GM19463 (cell line): Measurements from ENCODE around the gene ARHGAP12.
"Not testable (repeated sequence)": the region's sequence is repeated elsewhere in the genome, so short reads cannot be mapped to it uniquely, and the experiment has no call there.

ENCODE experiments used
- ATAC-seq: cut with Tn5 transposase; IDR thresholded peaks from one replicate; pipeline ENCODE4 v1.9.1; 2021; ENCODE audit warnings: mild to moderate bottlenecking, moderate library complexity; ENCODE audit not compliant: unreplicated experiment

Gene ARHGAP12

DNA sequence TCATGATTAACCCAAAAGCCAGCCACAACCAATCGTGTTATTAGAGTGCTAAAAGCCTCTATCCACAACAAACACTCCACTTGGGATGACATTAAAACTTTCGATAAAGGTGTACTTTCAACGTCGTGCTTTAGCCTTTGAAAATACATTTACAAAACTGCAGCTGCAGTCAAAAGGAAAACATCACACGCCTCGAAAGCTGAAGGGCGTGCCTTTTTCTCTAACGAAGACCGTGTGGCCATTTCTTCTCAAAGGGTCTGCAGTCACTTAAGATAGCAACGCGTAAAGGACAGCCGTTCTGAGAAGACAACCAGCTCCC, 1.1 kb downstream of the ARHGAP12 start:
- ATAC-seq: no peak

DNA sequence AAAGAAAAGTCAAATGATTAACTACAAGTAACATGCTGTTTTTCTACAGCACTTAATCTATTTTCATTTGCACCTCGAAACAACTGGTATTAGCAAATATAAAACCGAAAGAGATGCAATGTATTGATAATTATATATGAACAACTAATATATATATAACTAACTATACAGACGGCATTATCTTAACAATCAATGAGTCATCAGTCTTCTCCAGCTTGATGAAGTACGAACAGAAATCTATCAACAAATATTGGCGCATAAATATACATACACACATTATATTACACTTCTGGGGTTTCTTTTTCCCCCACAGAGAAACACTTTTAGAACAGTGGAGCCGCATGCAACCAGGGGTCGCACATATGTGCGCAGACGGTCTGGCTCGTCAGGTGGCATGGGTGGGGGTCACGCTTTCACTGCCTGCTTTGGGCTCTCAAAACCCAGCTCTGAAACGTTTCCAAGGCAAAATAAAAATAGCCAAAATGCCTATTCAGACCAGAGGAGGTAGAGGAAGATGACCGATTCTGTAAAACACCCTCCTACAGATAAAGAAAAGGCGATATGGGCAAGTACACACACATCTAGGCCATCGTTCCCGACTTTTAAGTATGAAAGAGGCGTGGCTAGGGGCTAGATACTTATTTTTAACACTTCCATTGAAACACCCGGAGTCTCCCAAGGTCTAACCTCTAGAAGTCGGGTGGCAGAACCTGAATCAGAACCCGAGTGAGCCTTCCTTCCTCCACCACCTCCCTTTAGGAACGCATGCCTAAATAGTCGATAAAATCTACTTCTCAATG, 1.7 kb downstream of the ARHGAP12 start:
- ATAC-seq: no peak

DNA sequence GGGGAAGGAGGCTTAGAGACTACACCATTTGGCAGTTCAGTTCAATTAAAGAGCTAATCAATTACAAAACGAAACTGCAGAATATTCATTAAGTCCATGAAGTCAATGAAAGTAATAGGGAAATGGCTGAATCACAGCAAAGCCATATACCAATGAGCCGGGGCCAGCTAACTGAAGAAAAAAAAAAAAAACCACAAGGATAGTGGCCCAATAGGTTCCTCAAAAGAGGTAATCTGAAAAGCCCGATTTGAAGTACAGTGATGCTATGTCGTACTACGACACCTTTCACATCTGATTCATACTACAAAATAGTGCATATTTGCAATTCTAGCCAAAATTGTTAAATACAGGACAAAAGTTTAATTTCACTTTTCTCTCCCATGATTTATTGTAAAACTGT, 2.5 kb downstream of the ARHGAP12 start:
- ATAC-seq: no peak

GRCh38 chr10:31924833-31925232, 3.8 kb downstream of the ARHGAP12 start:
- no peak for ATAC-seq

DNA sequence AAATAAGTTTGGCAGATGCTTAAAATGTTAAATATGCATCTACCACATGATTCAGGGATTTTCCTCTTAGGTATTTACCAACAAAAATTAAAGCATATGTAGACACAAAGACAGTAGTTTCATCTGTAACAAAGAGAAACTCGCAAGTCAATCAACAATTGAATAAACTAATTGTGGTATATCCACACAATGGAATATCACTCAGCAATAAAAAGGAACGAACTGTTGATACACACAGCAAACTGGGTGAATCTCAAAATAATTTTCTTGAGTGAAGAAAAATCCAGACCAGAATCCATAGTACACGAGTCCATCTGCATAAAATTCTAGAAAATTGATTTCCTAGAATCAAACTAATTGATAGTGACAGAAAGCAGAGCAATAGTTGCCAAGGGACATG, 5.2 kb downstream of the ARHGAP12 start:
- ATAC-seq: no peak

DNA sequence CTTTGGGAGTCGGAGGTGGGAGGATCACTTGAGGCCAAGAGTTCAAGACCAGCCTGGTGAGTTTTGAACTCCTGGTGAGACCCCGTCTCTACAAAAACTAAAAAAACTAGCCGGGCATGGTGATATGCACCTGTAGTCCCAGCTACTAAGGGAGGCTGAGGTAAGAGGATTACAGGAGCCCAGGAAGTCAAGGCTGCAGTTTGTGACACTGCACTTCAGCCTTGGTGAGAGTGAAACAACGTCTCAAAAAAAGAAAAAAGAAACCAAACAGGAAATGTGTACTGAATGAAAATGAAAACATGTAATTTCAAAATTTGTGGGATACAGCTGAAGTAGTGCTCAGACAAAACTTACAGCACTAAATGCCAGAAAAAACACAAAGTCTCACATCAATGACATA, 7.6 kb downstream of the ARHGAP12 start:
- peak; percentile 59 for ATAC-seq

DNA sequence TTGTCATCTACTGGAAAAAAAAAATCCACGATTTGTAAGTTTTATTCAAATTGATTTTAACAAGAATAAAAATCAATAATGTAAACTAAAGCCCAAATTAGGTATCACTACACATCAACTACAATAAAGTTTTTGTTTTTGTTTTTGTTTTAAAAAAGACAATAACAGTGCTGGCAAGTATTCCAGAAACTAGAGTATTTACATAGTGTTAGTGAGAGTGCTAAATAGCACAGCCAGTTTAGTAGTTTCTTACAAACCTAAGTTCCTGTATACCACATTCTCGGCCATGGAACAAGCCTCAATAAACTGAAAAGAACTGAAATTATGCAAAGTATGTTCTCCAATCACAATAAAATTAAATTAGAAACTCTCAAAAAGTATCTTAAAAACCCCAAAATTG, 8.1 kb downstream of the ARHGAP12 start:
- ATAC-seq: no peak

DNA sequence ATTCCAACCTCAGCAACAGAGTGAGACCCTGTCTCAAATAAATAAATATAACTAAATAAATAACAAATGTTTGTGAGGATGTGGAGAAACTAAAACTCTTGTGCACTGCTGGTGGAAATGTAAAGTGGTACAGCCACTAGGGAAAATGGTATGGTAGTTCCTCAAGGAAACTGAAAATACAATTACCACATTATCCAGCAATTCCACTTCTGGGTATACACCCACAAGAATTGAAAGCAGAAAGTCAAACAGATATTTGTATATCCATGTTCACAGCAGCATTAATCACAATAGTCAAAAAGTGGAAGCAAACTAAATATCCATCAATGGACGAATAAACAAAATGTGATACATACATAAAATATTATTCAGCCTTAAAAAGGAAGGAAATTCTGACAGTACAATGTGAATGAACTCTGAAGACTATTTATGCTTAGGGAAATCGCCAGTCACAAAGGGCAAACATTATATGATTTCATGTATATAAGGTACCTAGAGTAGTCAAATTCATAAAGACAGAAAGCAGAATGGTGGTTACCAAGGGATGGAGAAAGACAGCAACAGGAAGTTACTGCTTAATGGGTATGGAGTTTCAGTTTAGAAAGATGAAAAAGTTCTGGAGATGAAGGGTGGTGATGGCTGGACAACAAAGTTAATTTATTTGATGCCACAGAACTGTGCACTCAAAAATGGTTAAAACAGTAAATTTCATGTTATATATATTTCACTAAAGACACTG, 9.8 kb downstream of the ARHGAP12 start:
- ATAC-seq: no peak

- ATAC-seq: no peak
These were observed 14.3 kb downstream of the ARHGAP12 start for GRCh38 chr10:31914370-31914769.

GRCh38 chr10:31912898-31913850, 15.5 kb downstream of the ARHGAP12 start:
- ATAC-seq: no peak

DNA sequence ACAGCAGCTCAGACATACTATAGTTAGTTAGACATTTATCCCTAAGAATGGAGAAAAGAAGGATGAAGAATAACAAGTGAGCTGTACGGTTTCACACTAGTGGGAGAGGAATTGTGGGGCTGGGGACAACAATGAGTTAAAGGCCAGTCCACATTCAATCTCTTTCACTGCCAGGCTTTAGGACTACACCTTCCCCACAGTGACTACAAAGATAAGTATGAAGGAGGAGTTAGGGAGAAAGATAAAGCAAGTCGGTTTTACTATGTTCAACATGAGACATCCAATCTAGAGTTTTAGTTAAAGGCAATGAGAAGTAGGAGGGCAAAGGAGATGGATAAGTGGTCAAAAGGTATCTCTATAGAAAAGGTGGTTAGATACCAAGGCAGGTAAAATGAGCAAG, 16.3 kb downstream of the ARHGAP12 start:
- no peak for ATAC-seq

GRCh38 chr10:31910016-31910415, 18.6 kb downstream of the ARHGAP12 start:
- no peak for ATAC-seq

- ATAC-seq: no peak
These were observed 20.5 kb downstream of the ARHGAP12 start for GRCh38 chr10:31908157-31908556.

- no peak for ATAC-seq
These were observed 22.6 kb downstream of the ARHGAP12 start for GRCh38 chr10:31906039-31906438.

DNA sequence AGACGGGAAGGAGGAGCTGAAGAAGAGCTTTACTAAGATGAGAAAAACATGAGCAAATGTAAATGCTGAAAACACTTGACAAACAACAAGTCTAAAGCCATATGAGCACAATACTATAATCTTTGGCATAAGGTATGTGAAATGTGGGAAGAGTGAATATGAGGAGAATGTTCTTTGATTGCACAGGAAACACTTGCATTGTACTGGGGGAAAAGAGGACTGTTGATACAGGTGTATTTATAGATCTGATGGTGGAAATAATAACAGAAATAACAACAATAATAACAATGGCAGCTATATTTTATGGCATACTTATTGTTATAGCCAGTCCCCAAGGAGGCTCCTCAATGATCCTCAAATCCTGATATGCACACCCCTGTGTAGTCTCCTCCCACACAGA, 23.0 kb downstream of the ARHGAP12 start:
- ATAC-seq: no peak

DNA sequence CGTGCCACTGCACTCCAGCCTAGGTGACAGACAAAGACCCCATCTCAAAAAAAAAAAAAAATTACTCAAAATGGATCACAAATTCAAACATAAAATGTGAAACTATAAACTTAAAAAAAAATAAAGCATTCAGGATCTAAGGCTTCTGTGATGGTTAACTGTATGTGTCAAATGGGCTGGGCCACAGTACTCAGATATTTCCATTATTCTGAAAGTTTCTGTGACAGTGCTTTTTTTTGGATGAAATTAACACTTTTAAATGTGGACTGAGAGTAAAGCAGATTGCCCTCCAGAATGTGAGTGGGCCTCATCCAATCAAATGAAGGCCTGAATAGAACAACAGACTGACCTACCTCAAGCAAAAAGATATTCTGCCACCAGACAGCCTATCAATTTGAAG, 26.0 kb downstream of the ARHGAP12 start:
- no peak for ATAC-seq

- no peak for ATAC-seq
These were observed 31.1 kb downstream of the ARHGAP12 start for GRCh38 chr10:31897506-31897905.

GRCh38 chr10:31896968-31897384, 31.7 kb downstream of the ARHGAP12 start:
- ATAC-seq: no peak

DNA sequence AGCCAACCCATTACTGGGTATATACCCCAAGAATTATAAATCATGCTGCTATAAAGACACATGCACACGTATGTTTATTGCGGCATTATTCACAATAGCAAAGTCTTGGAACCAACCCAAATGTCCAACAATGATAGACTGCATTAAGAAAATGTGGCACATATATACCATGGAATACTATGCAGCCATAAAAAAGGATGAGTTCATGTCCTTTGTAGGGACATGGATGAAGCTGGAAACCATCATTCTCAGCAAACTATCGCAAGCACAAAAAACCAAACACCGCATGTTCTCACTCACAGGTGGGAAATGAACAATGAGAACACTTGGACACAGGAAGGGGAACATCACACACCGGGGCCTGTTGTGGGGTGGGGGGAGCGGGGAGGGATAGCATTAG, 32.9 kb downstream of the ARHGAP12 start:
- not testable (repeated sequence) for ATAC-seq

- no peak for ATAC-seq
These were observed 40.2 kb downstream of the ARHGAP12 start for GRCh38 chr10:31888442-31888841.

DNA sequence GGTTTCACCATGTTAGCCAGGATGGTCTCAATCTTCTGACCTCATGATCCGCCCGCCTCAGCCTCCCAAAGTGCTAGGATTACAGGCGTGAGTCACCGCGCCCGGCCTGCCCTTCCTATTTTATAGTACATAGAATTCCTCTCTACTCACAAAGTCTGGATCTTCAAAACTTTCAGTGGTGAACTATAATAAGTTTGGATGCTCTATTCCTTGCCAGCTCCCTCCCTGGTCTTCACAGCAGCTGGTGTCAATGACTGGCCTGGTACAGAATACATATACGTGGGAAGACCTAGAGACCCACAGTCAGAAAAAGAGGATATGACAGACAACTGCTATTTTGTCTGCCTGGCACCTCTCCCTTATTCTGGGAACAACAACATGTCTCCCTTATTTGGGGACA, 40.8 kb downstream of the ARHGAP12 start:
- no peak for ATAC-seq
